Measurements from ENCODE around the gene VSTM4.

VSTM4 gene

GRCh38 chr10:49090696-49091380, 24.5 kb downstream of the VSTM4 start:
- DNase-seq = no peak

GRCh38 chr10:49090189-49090575, 25.1 kb downstream of the VSTM4 start:
- no peak for DNase-seq

GRCh38 chr10:49089557-49090188, 25.6 kb downstream of the VSTM4 start:
- DNase-seq = no peak

GRCh38 chr10:49089152-49089551, 26.2 kb downstream of the VSTM4 start:
- no peak for DNase-seq

DNA sequence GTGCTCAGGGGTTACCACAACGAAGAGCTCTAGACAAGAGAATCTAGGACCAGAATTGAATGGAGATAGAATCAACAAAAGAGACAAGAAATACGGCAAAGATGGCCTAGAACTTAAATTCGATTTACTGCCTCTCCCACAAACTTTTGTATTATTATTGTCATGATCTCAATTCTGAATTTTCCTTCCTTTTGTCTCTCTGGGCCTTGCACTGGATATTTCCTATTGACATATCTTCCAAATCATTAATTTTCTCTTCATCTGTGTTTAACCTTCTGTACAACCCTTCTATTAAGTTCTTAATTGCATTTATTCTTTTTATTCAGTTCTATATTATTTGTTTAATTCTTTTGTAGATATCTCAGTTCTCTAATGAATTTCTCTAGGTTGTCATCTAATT, 28.4 kb downstream of the VSTM4 start:
- DNase-seq = no peak

DNA sequence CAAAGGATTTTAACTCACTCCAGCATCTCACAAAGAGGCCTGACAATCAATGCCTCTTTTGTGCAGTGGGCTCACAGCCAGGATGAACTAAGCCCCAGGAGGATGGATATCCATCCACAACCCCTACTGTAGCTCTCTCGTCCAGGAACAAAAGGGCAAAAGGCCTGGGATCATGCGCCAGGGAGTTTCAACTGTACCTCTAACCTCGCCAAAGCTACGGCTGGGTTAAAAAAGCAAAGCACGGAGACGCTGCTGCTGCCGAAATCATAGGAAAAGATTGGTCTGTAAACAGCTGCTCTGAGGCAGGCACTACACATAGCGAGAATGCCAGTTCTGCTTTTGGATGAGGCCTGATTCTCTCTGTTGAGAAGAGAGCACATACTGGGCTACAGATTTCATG, 32.1 kb downstream of the VSTM4 start:
- no peak for DNase-seq

- no peak for DNase-seq
Observed at GRCh38 chr10:49082766-49083165, 32.6 kb downstream of the VSTM4 start.

DNA sequence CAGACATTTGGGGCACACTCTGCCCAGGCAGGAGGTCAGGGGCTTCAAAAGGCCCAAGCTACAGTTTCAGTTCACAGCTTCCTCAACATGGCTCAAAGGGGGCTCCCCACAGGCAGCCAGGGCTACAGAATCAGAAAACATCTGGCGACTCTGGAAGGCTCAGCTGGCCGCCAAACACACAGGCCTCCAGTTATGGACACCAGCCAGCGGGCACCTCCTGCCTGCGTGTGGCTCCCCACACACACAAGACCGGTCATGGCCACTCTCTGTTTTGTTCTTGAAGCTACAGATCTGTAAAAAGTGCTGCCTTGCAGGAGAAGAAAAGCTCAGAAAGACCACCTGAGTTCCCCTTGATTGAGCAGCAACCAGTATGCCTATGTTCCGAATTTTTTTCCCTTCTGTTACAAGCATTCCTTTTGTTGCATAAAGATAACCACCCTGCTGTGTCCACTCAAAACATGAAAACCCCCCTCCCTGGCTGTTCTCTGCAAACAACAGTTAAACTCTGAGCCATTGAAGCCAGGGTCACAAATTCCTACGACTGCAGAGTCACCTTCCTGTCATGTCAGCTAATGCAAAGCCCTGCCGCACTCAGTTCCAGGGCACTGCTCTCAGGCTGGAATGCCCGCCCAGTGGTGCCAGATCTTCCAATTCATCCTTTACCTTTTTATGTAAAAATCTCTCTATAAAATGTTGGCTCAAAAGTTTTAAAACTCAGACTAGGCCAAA, 33.6 kb downstream of the VSTM4 start:
- DNase-seq = no peak

GRCh38 chr10:49080965-49081364, 34.4 kb downstream of the VSTM4 start:
- no peak for DNase-seq

DNA sequence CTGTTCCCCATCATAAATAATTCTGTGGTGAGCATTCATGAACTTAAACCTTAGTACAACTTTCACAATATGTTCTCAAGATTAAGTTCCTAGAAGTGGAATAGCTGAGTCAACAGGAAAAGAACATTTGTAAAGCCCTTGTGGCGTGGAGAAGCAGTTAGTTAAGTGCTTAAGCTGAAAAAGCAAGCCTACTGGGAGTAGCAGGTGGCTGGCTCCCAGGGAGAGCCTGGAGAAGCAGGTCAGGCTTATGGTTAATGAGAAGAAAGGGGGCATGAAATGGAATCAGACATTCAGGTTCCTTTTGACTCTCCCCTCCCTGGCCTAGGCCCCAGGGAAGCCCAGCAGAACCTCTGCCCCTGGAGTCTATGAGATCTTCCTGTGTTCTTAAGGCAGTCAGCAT, 35.3 kb downstream of the VSTM4 start:
- peak; percentile 30 for DNase-seq

- DNase-seq = no peak
Observed at GRCh38 chr10:49079499-49079898, 35.8 kb downstream of the VSTM4 start.

- DNase-seq = no peak
Observed at GRCh38 chr10:49079072-49079471, 36.2 kb downstream of the VSTM4 start.

- no peak for DNase-seq
Observed at GRCh38 chr10:49078433-49078832, 36.9 kb downstream of the VSTM4 start.

DNA sequence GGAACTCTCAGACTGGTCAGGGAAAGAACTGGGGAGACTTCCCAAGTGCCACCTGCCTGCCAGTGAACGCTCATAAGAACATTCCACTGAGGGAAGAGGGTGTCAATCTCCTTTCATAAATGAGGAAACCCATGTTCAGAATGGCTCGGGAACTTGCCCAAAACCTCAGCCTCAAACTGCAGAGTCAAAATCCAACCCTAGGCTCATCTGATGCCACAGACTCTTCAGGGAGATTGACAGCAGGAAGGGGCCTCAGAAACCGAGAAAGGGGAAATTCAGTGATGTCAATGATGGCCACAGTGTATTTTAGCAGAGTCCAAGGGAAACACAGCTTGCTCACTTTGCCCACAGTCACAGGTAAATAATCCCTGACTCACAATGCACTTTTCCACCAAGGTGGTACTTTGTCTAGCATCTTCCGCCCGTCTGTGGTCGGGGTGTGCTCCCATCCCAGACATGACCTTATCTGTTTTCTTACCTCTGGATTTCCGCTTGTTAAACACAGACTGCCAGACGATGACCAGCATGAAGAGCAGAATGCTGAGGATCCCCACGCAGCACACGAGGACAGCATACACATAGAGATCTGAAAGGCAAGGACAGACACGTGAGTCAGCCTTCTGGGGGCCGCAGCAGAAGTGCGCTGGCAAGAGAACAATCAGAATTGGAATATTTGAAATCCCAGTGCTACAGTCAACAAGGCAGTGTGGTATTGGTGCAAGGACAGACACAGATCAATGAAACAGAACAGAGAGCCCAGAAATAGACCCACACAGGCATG, 38.4 kb downstream of the VSTM4 start:
- no peak for DNase-seq

GRCh38 chr10:49076319-49076718, 39.0 kb downstream of the VSTM4 start:
- no peak for DNase-seq

GRCh38 chr10:49075743-49076142, 39.6 kb downstream of the VSTM4 start:
- DNase-seq = no peak

- no peak for DNase-seq
Observed at GRCh38 chr10:49074836-49075682, 40.3 kb downstream of the VSTM4 start.

- no peak for DNase-seq
Observed at GRCh38 chr10:49072166-49072885, 43.0 kb downstream of the VSTM4 start.

DNA sequence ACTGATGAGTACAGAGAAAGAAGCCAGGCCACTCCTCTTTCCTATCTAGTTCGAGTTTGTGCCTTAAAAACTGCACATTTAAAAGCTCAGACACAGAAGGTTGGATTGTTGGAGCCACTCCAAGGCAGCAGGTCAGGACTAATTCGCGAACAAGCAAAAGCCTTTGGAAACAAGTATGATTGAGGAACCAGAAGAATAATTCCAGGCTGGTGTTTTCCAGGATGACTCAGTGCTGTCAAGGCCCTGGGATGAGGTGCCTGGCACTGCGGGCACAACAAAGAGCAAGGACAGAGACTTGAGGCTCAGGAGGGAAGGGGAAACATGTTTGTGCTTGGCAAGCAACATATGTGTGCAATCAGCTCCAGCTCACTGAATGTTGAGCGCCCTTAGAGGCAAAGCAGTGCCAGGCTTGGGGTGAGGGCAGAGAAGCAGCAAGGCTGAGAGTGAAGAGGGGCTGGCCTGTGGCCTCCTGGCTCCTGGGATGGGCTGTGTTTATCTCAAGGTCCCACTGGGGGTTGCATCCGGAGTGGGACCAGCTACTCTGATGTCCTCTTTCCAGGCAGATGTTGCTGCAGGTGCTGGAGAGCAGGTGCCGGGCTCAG, 44.1 kb downstream of the VSTM4 start:
- DNase-seq = no peak

DNA sequence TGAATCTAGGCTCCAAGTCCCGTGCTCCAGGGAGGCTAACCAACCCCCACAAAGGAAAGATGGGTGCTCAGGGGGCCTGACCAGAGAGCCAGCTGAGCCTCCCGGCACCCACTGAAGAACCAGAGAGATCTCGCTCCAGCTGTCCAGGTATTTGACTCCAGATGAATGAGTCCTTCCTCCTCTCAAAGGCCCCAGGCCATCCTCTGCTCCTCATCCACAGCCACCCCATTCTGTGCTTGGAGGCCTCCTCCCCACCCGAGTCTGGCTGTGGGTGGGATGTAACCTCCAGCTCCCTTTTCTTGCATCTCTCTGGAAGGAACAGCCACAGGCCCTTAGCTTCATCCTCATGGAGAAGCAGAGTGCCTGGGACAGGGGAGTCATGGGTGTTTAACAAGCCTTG, 44.6 kb downstream of the VSTM4 start:
- DNase-seq = no peak

DNA sequence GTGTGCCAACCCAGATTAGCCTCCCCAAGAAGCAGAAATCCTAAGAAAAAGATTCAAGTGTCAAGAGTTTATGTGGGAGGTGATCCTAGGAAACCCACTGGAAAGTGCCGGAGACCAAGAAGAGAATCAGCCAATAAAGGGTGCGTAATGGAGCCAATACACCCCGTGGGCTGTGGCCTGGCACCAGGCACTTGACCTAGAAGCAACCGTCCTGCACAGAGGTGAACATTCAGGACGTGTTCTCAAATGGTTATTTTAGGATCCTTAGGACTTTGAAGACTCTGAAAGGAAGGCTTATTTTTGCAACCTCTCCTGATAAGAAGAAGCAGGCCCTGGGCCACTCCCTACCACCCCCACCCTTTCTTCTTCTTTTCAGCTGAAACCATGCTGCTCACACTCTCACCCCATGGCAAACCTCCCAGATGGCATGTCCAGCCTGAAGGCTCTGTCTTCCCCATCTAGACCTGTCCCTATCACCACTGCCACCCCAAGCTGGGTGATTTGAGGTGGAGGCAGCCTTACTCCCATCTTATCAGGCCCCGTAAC, 46.6 kb downstream of the VSTM4 start:
- DNase-seq = no peak

Measured in KG1 (cell line).